Measurements from ENCODE around the gene CCDC82.

CCDC82 gene

GRCh38 chr11:96317571-96317970 lies 72.1 kb downstream of the CCDC82 start:
- peaks cover 16% of the 10 kb centered on the region for H3F3A ChIP-seq (ENCODE audit: insufficient read depth, low read length)
- H3K27me3 ChIP-seq (replicated peaks; ENCODE audit: insufficient read depth, low read length) = no peaks in the 10 kb centered on the region
- H2AFZ ChIP-seq (ENCODE audit: low read length) = no peak overlapping the region
- peaks cover 96% of the 10 kb centered on the region for H3K79me2 ChIP-seq (ENCODE audit: low read length)
- H3K4me1 ChIP-seq (ENCODE audit: low read length) = peaks cover 29% of the 10 kb centered on the region
- peak overlapping the region; percentile 44; the same call in 1 of the 2 replicates for H3K27ac ChIP-seq (ENCODE audit: low read length)
- H3K9me2 ChIP-seq (replicated peaks; ENCODE audit: insufficient read depth, low read length) = no peaks in the 10 kb centered on the region
- no peak overlapping the region for H3K9ac ChIP-seq (ENCODE audit: low read length)
- H3K36me3 ChIP-seq (replicated peaks; ENCODE audit: insufficient read depth, low read length) = no peaks in the 10 kb centered on the region
- no peak overlapping the region for H3K4me3 ChIP-seq (ENCODE audit: low read length)
- H3K4me2 ChIP-seq (ENCODE audit: low read depth, low read length) = peak overlapping the region; percentile 11; the same call in 1 of the 2 replicates
- no peaks in the 10 kb centered on the region for H4K20me1 ChIP-seq (ENCODE audit: insufficient read depth, low read length)
- TF ChIP-seq EZH2phosphoT487 (IDR thresholded peaks at IDR 0.05; ENCODE audit: low read length) (no peak), CTCF (IDR thresholded peaks at IDR 0.05; ENCODE audit: low read length) (no peak)
- no peaks in the 10 kb centered on the region for H3K9me3 ChIP-seq (replicated peaks; ENCODE audit: insufficient read depth, low read length)
- peak; percentile 25 for DNase-seq

GRCh38 chr11:96316869-96317268 lies 72.8 kb downstream of the CCDC82 start:
- Histone ChIP-seq H3K9ac (ENCODE audit: low read length) (no peak overlapping the region), H3K4me3 (ENCODE audit: low read length) (no peak overlapping the region), H3K4me2 (ENCODE audit: low read depth, low read length) (no peak overlapping the region), H3K9me2 (replicated peaks; ENCODE audit: insufficient read depth, low read length) (no peaks in the 10 kb centered on the region), H3K27ac (ENCODE audit: low read length) (no peak overlapping the region), H3K4me1 (ENCODE audit: low read length) (peaks cover 29% of the 10 kb centered on the region), H2AFZ (ENCODE audit: low read length) (no peak overlapping the region), H3K9me3 (replicated peaks; ENCODE audit: insufficient read depth, low read length) (no peaks in the 10 kb centered on the region), H4K20me1 (ENCODE audit: insufficient read depth, low read length) (no peaks in the 10 kb centered on the region), H3K36me3 (replicated peaks; ENCODE audit: insufficient read depth, low read length) (no peaks in the 10 kb centered on the region), H3K27me3 (replicated peaks; ENCODE audit: insufficient read depth, low read length) (no peaks in the 10 kb centered on the region), H3K79me2 (ENCODE audit: low read length) (peaks cover 94% of the 10 kb centered on the region), H3F3A (ENCODE audit: insufficient read depth, low read length) (peaks cover 16% of the 10 kb centered on the region)
- no peak for DNase-seq
- no peak for TF ChIP-seq EZH2 (optimal IDR thresholded peaks at IDR 0.05; ENCODE audit: low read depth, low read length)
- no peak for TF ChIP-seq EZH2phosphoT487 (IDR thresholded peaks at IDR 0.05; ENCODE audit: low read length)
- no peak for TF ChIP-seq CTCF (IDR thresholded peaks at IDR 0.05; ENCODE audit: low read length)

GRCh38 chr11:96315476-96315875 lies 74.2 kb downstream of the CCDC82 start:
- H2AFZ ChIP-seq (ENCODE audit: low read length) = no peak overlapping the region
- no peaks in the 10 kb centered on the region for H3K36me3 ChIP-seq (replicated peaks; ENCODE audit: insufficient read depth, low read length)
- no peak overlapping the region for H3K27ac ChIP-seq (ENCODE audit: low read length)
- H3F3A ChIP-seq (ENCODE audit: insufficient read depth, low read length) = peaks cover 16% of the 10 kb centered on the region
- H3K4me2 ChIP-seq (ENCODE audit: low read depth, low read length) = no peak overlapping the region
- H3K9ac ChIP-seq (ENCODE audit: low read length) = no peak overlapping the region
- no peak for DNase-seq
- no peak overlapping the region for H3K4me3 ChIP-seq (ENCODE audit: low read length)
- H3K4me1 ChIP-seq (ENCODE audit: low read length) = peaks cover 29% of the 10 kb centered on the region
- TF ChIP-seq EZH2phosphoT487 (IDR thresholded peaks at IDR 0.05; ENCODE audit: low read length) (no peak), EZH2 (optimal IDR thresholded peaks at IDR 0.05; ENCODE audit: low read depth, low read length) (no peak), CTCF (IDR thresholded peaks at IDR 0.05; ENCODE audit: low read length) (no peak)
- H3K9me2 ChIP-seq (replicated peaks; ENCODE audit: insufficient read depth, low read length) = no peaks in the 10 kb centered on the region
- H4K20me1 ChIP-seq (ENCODE audit: insufficient read depth, low read length) = no peaks in the 10 kb centered on the region
- peaks cover 93% of the 10 kb centered on the region for H3K79me2 ChIP-seq (ENCODE audit: low read length)
- H3K9me3 ChIP-seq (replicated peaks; ENCODE audit: insufficient read depth, low read length) = no peaks in the 10 kb centered on the region
- H3K27me3 ChIP-seq (replicated peaks; ENCODE audit: insufficient read depth, low read length) = no peaks in the 10 kb centered on the region
